Naive thymus-derived CD4-positive, alpha-beta T cell (primary cell): Measurements from ENCODE around the gene AP2B1. TPM values are rescaled to one million over a fixed set of nuclear protein-coding genes. Genes with fewer than 3 reads are reported as not detected.
"Not testable (repeated sequence)": the region's sequence is repeated elsewhere in the genome, so short reads cannot be mapped to it uniquely, and the experiment has no call there.

Experiments used
- ATAC-seq: fragments of 150-1000 bp; cut with Tn5 transposase; 2 replicates; pipeline ENCODE4 v1.10.0; 2021; ENCODE audit warnings: mild to moderate bottlenecking, moderate library complexity
- CTCF ChIA-PET: fragments of 350-600 bp; sonication (Branson Sonifier 250); formaldehyde crosslinking; loops from one replicate; lab custom pipeline; 2021; ENCODE audit warnings: antibody characterized with exemption; lab: Charles Lee
- POLR2A ChIA-PET: fragments of 350-600 bp; sonication (Branson Sonifier 250); formaldehyde crosslinking; loops from one replicate; lab custom pipeline; 2021; ENCODE audit warnings: antibody characterized with exemption, inconsistent platforms; lab: Charles Lee
- DNase-seq, 9 donors: peaks; one replicate each; pipeline versions ENCODE4 v3.0.0 to v3.0.0-alpha.2; 2020 to 2022; ENCODE audit warnings: mixed read lengths in 1 of 9
- H3K27ac ChIP-seq: one replicate; pipeline ENCODE4 v1.7.0; 2013; ENCODE audit warnings: mild to moderate bottlenecking, low read depth, low read length, moderate library complexity
- H3K27me3 ChIP-seq, 2 donors: one replicate each; pipeline ENCODE4 v1.7.0; 2013; ENCODE audit warnings: low read length in 2 of 2, mild to moderate bottlenecking in 2 of 2, moderate library complexity in 2 of 2; ENCODE audit not compliant: control insufficient read depth in 2 of 2, insufficient read depth in 2 of 2
- H3K36me3 ChIP-seq, 3 experiments: 1 replicate in 2 of 3; 2 replicates in 1 of 3; pipeline ENCODE4 v1.7.0; 2013; ENCODE audit warnings: low read length in 3 of 3, mild to moderate bottlenecking in 3 of 3, moderate library complexity in 1 of 3; ENCODE audit not compliant: insufficient read depth in 3 of 3, control insufficient read depth in 2 of 3
- H3K4me1 ChIP-seq, 2 donors: one replicate each; pipeline ENCODE4 v1.7.0; 2013; ENCODE audit warnings: low read length in 2 of 2, mild to moderate bottlenecking in 2 of 2, moderate library complexity in 1 of 2; ENCODE audit not compliant: control insufficient read depth in 2 of 2, insufficient read depth in 2 of 2
- H3K4me3 ChIP-seq: 2 replicates; pipeline ENCODE4 v1.7.0; 2013; ENCODE audit warnings: mild to moderate bottlenecking, low read length
- H3K9me3 ChIP-seq, 3 experiments: 1 replicate in 2 of 3; 2 replicates in 1 of 3; pipeline ENCODE4 v1.7.0; 2013; ENCODE audit warnings: low read length in 3 of 3; ENCODE audit not compliant: control insufficient read depth in 2 of 3
- H3K27ac Mint-ChIP-seq, 9 donors: one replicate each; pipeline ENCODE4 v1.8.0; 2020 to 2022; ENCODE audit warnings: mixed read lengths in 9 of 9, mild to moderate bottlenecking in 8 of 9, moderate library complexity in 5 of 9, inconsistent platforms in 2 of 9
- H3K27me3 Mint-ChIP-seq, 5 donors: one replicate each; pipeline ENCODE4 v1.8.0; 2021 to 2022; ENCODE audit warnings: mixed read lengths in 5 of 5, mild to moderate bottlenecking in 1 of 5
- H3K36me3 Mint-ChIP-seq, 5 donors: one replicate each; pipeline ENCODE4 v1.8.0; 2020 to 2022; ENCODE audit warnings: mixed read lengths in 5 of 5, mild to moderate bottlenecking in 3 of 5, inconsistent platforms in 1 of 5
- H3K4me1 Mint-ChIP-seq, 7 donors: one replicate each; pipeline ENCODE4 v1.8.0; 2020 to 2022; ENCODE audit warnings: mixed read lengths in 7 of 7, mild to moderate bottlenecking in 3 of 7, inconsistent platforms in 1 of 7
- H3K4me3 Mint-ChIP-seq, 10 donors: one replicate each; pipeline ENCODE4 v1.8.0; 2020 to 2022; ENCODE audit warnings: mild to moderate bottlenecking in 10 of 10, mixed read lengths in 10 of 10, moderate library complexity in 6 of 10, inconsistent platforms in 2 of 10
- H3K9me3 Mint-ChIP-seq, 11 donors: one replicate each; pipeline ENCODE4 v1.8.0; 2020 to 2022; ENCODE audit warnings: mixed read lengths in 11 of 11, mild to moderate bottlenecking in 4 of 11, inconsistent platforms in 1 of 11, moderate library complexity in 1 of 11
- intact Hi-C, 2 donors: fragments of 100-400 bp; cut with micrococcal nuclease; formaldehyde crosslinking; loops; one replicate each; pipeline ENCODE4 v1.15.1; 2023
- polyA plus RNA-seq, 2 donors: library from polyadenylated mRNA; unstranded; fragments of 300-500 nt; fragmentation: Illumina TruSeq; gene quantifications; one replicate each; pipeline ENCODE4 v1.2.3, GENCODE V29; 2021
- total RNA-seq, 6 experiments: library from RNA in 5 of 6; stranded (reverse) in 5 of 6; gene quantifications; 1 replicate in 5 of 6; 2 replicates in 1 of 6; pipeline ENCODE4 v1.2.3 and lab custom pipeline; 2021 to 2026

Gene AP2B1
- total and polyA plus RNA-seq, 7 experiments from 2014 or later, result 49.0 to 197 (median 102) TPM

DNA sequence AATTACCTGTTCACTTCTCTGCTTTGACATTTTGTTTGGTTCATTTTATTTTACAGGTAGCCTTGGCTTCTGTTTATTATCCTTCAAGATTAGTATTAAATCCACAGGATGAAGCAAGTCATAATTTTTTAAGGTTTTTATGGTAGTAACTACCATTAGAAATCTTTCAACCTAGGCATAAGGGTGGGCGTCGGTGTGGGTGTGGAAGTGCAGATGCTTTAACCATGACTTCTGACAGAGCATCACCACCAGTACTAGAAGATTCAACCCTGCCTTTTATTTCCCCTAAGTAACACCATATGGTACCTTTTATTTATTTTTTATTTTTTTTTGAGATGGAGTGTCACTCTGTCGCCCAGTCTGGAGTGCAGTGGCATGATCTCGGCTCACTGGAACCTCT lies 22.7 kb downstream of the AP2B1 start:
- Histone ChIP-seq H3K4me1 (no peaks in the 10 kb centered on the region), H3K9me3 (no peaks in the 10 kb centered on the region), H3K27me3 (no peaks in the 10 kb centered on the region), H3K4me3 (no peak overlapping the region), H3K36me3 (peaks cover 0 to 44% (median 15%) of the 10 kb centered on the region in 3 experiments), H3K27ac (no peak overlapping the region)
- Mint-ChIP-seq H3K27ac (no peak overlapping the region), H3K4me3 (no peak overlapping the region), H3K4me1 (peaks cover 0 to 7% (median 5%) of the 10 kb centered on the region in 7 donors), H3K27me3 (no peaks in the 10 kb centered on the region), H3K36me3 (peaks cover 0 to 36% (median 16%) of the 10 kb centered on the region in 5 donors), H3K9me3 (no peaks in the 10 kb centered on the region)
- ChIA-PET CTCF (interaction anchor here (0.6 kb wide), 1 partner anchor 153 kb away, joined by 4 read pairs; no protein-coding TSS in a partner anchor), POLR2A (no interaction called here)
- DNase-seq (no peak), ATAC-seq (no peak)
- intact Hi-C loops, result loop anchor here in 1 of 2 donors (5.0 kb wide), 1 partner anchor 37 kb away; no protein-coding TSS in a partner anchor

GRCh38 chr17:35610746-35611145 lies 23.6 kb downstream of the AP2B1 start:
- ATAC-seq, H3K27me3 ChIP-seq, DNase-seq, H3K27me3 Mint-ChIP-seq, H3K4me1 ChIP-seq, H3K9me3 ChIP-seq, H3K9me3 Mint-ChIP-seq, H3K4me3 ChIP-seq, H3K27ac ChIP-seq, H3K4me3 Mint-ChIP-seq, POLR2A ChIA-PET, H3K4me1 Mint-ChIP-seq, H3K27ac Mint-ChIP-seq: not testable (repeated sequence)
- CTCF ChIA-PET, result interaction anchor here (0.6 to 6.2 kb wide), 2 partner anchors 107 to 136 kb away, joined by 3 to 93 read pairs; no protein-coding TSS in a partner anchor
- intact Hi-C loops, result loop anchor here in 1 of 2 donors (5.0 kb wide), 1 partner anchor 37 kb away; no protein-coding TSS in a partner anchor
- peaks cover 0 to 40% (median 11%) of the 10 kb centered on the region in 3 experiments for H3K36me3 ChIP-seq
- peaks cover 0 to 33% (median 13%) of the 10 kb centered on the region in 5 donors for H3K36me3 Mint-ChIP-seq

- Mint-ChIP-seq H3K36me3 (peaks cover 0 to 18% (median 10%) of the 10 kb centered on the region in 5 donors), H3K9me3 (no peaks in the 10 kb centered on the region), H3K27me3 (no peaks in the 10 kb centered on the region), H3K27ac (no peak overlapping the region), H3K4me3 (no peak overlapping the region), H3K4me1 (peaks cover 0 to 9% (median 5%) of the 10 kb centered on the region in 7 donors)
- Histone ChIP-seq H3K9me3 (no peaks in the 10 kb centered on the region), H3K27me3 (no peaks in the 10 kb centered on the region), H3K36me3 (peaks cover 0 to 25% (median 3%) of the 10 kb centered on the region in 3 experiments), H3K4me1 (no peaks in the 10 kb centered on the region), H3K4me3 (no peak overlapping the region), H3K27ac (no peak overlapping the region)
- CTCF ChIA-PET, result interaction anchor here (0.7 to 6.2 kb wide), 16 partner anchors 9 to 493 kb away, joined by 3 to 93 read pairs (median 4); partner anchors contain the start of genes AP2B1 and TAF15
- ATAC-seq (peak; percentile 67), DNase-seq (peak in 6 of 9 donors; percentile 21 to 50 (median 31))
- intact Hi-C loops, result loop anchor here (1.0 to 5.0 kb wide), 5 partner anchors 34 to 196 kb away; partner anchors contain the start of gene TAF15 (in 2 of the 2)
- POLR2A ChIA-PET, result interaction anchor here (1.3 to 2.7 kb wide), 2 partner anchors 34 to 196 kb away, joined by 4 to 9 read pairs; partner anchors contain the start of genes PEX12 and TAF15
Observed at GRCh38 chr17:35612924-35613521, 25.9 kb downstream of the AP2B1 start.

DNA sequence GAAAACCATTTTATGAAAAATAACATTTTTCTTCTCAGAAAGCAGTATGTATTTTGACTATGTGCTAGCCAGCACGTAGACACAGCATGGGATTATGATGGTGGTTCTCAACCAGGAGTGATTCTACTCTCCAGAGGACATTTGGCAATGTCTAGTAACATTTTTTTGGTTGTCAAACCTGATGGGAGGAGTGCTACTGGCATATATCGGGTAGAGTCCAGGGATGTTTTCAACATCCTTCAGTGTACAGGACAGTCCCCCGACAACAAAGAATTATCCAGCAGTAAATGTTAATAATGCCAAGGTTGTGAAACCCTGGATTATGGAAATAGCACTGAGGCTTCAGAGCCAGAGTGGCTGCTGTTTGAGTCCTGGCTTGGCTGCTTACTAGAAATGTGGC lies 27.7 kb downstream of the AP2B1 start:
- H3K27me3 ChIP-seq, result no peaks in the 10 kb centered on the region
- H3K4me3 ChIP-seq, result no peak overlapping the region
- Mint-ChIP-seq H3K27ac (no peak overlapping the region), H3K4me1 (peaks cover 0 to 9% (median 5%) of the 10 kb centered on the region in 7 donors), H3K4me3 (no peak overlapping the region), H3K9me3 (no peaks in the 10 kb centered on the region), H3K36me3 (peaks cover 0 to 8% (median under 1%) of the 10 kb centered on the region in 5 donors), H3K27me3 (no peaks in the 10 kb centered on the region)
- H3K9me3 ChIP-seq, result no peaks in the 10 kb centered on the region
- intact Hi-C loops, result loop anchor here in 1 of 2 donors (5.0 kb wide), 1 partner anchor 32 kb away; no protein-coding TSS in a partner anchor
- peaks cover 0 to 12% (median 3%) of the 10 kb centered on the region in 3 experiments for H3K36me3 ChIP-seq
- ChIA-PET POLR2A (interaction anchor here (0.6 to 1.4 kb wide), 2 partner anchors 10 to 24 kb away, joined by 4 to 10 read pairs; no protein-coding TSS in a partner anchor), CTCF (interaction anchor here (0.6 to 6.2 kb wide), 4 partner anchors 8 to 149 kb away, joined by 3 to 93 read pairs (median 4); no protein-coding TSS in a partner anchor)
- DNase-seq, result no peak
- no peak for ATAC-seq
- H3K27ac ChIP-seq, result no peak overlapping the region
- no peaks in the 10 kb centered on the region for H3K4me1 ChIP-seq

GRCh38 chr17:35616536-35616935 lies 29.4 kb downstream of the AP2B1 start:
- intact Hi-C loops, result no loop called here
- Histone ChIP-seq H3K4me1 (no peaks in the 10 kb centered on the region), H3K27ac (no peak overlapping the region), H3K36me3 (peaks cover 0 to 11% (median 3%) of the 10 kb centered on the region in 3 experiments), H3K27me3 (no peaks in the 10 kb centered on the region), H3K9me3 (no peaks in the 10 kb centered on the region), H3K4me3 (no peak overlapping the region)
- ATAC-seq (no peak), DNase-seq (no peak)
- Mint-ChIP-seq H3K27ac (no peak overlapping the region), H3K4me3 (no peak overlapping the region), H3K4me1 (peaks cover 0 to 14% (median 9%) of the 10 kb centered on the region in 7 donors), H3K36me3 (peaks cover 0 to 8% (median 0%) of the 10 kb centered on the region in 5 donors), H3K9me3 (no peaks in the 10 kb centered on the region), H3K27me3 (no peaks in the 10 kb centered on the region)
- CTCF ChIA-PET, result interaction anchor here (0.6 to 6.2 kb wide), 2 partner anchors 130 to 244 kb away, joined by 4 to 93 read pairs; no protein-coding TSS in a partner anchor
- POLR2A ChIA-PET, result no interaction called here

DNA sequence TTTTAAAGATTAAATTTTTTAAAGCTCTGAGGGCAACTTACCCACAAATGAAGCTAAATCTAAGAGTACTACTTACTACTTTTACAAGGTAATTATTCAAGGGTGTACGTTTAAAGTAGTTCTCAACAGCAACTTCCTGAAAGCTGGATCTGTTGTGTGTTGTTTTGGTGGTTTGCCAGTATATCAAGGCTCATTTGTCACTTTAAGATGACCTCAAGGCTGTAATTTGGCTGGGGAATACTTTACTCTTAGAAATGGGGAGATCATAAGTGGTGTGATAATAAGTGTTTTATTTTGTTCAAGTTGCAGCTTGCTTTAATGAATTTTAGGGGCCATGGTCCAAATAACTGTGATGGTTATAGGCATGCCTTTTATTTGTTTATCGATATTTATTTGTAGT lies 30.4 kb downstream of the AP2B1 start:
- no peak for DNase-seq
- Histone ChIP-seq H3K4me3 (no peak overlapping the region), H3K27me3 (no peaks in the 10 kb centered on the region), H3K27ac (no peak overlapping the region), H3K4me1 (no peaks in the 10 kb centered on the region), H3K9me3 (no peaks in the 10 kb centered on the region), H3K36me3 (peaks cover 0 to 11% (median 3%) of the 10 kb centered on the region in 3 experiments)
- no peaks in the 10 kb centered on the region for H3K27me3 Mint-ChIP-seq
- peaks cover 0 to 14% (median 9%) of the 10 kb centered on the region in 7 donors for H3K4me1 Mint-ChIP-seq
- peaks cover 0 to 5% (median 0%) of the 10 kb centered on the region in 5 donors for H3K36me3 Mint-ChIP-seq
- POLR2A ChIA-PET, result interaction anchor here (0.6 kb wide), 1 partner anchor 602 kb away, joined by 3 read pairs; no protein-coding TSS in a partner anchor
- intact Hi-C loops, result no loop called here
- no peak overlapping the region for H3K4me3 Mint-ChIP-seq
- no peak for ATAC-seq
- no peak overlapping the region for H3K27ac Mint-ChIP-seq
- CTCF ChIA-PET, result interaction anchor here (0.6 to 0.7 kb wide), 2 partner anchors 10 to 181 kb away, joined by 3 read pairs; no protein-coding TSS in a partner anchor
- H3K9me3 Mint-ChIP-seq, result no peaks in the 10 kb centered on the region
